Measurements from ENCODE around the gene TNS1.

GRCh38 chr2:217935235-217935879 is 67.4 kb downstream of the TNS1 start:
- no peak for TF ChIP-seq CTCF (IDR thresholded peaks at IDR 0.05)
- TF ChIP-seq POLR2A (IDR thresholded peaks at IDR 0.05): no peak

All from lower leg skin (tissue), 3 donors.